HG03439 (cell line): ENCODE data around the gene LHFPL2.

Experiments used
- ATAC-seq: cut with Tn5 transposase; IDR thresholded peaks from one replicate; pipeline ENCODE4 v1.9.1; 2021; ENCODE audit warnings: mild to moderate bottlenecking, moderate library complexity; ENCODE audit not compliant: unreplicated experiment

Gene LHFPL2

GRCh38 chr5:78505860-78506259, 142.7 kb downstream of the LHFPL2 start:
- ATAC-seq = no peak

- no peak for ATAC-seq
These were observed 143.6 kb downstream of the LHFPL2 start for GRCh38 chr5:78504704-78505677.

- no peak for ATAC-seq
These were observed 144.5 kb downstream of the LHFPL2 start for GRCh38 chr5:78503958-78504653.

DNA sequence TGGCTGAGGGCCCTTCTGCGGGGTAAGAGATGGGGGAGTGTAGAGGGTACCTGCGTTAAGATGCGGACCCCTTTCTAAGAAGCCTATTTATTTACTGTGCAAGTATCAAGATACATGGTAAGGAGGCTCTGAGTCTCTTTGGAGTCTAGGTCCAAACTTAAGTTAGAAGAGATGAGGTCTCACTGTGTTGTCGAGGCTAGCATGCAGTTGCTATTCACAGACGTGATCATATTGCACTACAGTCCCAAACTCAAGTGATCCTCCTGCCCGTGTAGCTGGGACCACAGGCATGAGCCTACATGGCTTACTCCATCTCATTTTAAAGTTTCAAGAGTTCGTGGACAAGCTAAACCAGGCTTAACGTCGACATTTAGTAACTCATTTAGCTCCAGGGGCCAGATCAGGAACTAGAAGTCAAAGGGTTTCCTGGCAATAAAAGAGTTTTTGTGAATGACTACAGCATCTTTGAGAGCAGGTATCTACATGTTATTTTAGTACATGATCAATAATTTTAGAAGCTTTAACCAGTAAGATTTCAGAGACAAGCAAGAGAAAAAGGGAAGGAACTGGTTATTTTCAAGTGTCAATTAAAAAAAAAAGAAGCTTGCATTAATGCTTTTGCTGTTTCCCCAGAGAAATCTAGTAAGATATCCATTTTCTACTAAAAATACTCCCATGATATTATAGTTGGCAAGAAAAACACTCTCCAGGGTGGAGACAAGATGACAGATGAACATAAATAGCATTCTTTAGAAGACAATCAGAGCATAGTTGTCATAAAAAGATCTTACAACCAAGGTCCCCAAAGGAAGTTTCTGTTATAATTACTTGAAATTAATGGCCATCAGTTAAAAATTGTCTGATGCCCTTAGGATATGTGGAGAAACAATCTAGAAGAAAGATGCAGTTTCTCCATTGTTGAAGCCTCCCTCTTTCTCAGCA, 146.9 kb downstream of the LHFPL2 start:
- ATAC-seq = no peak

DNA sequence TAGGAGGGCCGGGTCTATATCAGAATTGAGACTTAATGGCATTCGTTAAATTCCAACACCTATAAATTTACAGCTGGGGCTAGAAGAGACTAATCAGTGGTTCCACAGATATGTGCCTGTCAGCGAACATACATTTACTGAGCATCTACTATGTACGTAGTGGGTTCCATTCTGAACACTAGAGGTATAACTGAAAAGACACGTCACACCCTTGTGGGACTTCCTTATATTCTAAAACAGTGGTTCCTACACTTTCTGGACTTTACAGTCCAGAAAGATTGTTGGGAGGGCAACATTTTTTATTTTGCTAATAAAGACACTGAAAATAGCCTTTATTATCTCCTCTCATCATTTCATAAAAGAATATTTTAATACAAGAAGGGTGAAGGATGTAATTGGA, 147.7 kb downstream of the LHFPL2 start:
- ATAC-seq = no peak

- no peak for ATAC-seq
These were observed 148.5 kb downstream of the LHFPL2 start for GRCh38 chr5:78500028-78500427.

GRCh38 chr5:78499485-78499884, 149.1 kb downstream of the LHFPL2 start:
- ATAC-seq = no peak

- no peak for ATAC-seq
These were observed 150.7 kb downstream of the LHFPL2 start for GRCh38 chr5:78497573-78498533.

GRCh38 chr5:78496373-78496772, 152.2 kb downstream of the LHFPL2 start:
- ATAC-seq = no peak

GRCh38 chr5:78495800-78496199, 152.8 kb downstream of the LHFPL2 start:
- no peak for ATAC-seq

GRCh38 chr5:78492650-78493049, 155.9 kb downstream of the LHFPL2 start:
- no peak for ATAC-seq

- ATAC-seq = no peak
These were observed 156.3 kb downstream of the LHFPL2 start for GRCh38 chr5:78492224-78492623.

DNA sequence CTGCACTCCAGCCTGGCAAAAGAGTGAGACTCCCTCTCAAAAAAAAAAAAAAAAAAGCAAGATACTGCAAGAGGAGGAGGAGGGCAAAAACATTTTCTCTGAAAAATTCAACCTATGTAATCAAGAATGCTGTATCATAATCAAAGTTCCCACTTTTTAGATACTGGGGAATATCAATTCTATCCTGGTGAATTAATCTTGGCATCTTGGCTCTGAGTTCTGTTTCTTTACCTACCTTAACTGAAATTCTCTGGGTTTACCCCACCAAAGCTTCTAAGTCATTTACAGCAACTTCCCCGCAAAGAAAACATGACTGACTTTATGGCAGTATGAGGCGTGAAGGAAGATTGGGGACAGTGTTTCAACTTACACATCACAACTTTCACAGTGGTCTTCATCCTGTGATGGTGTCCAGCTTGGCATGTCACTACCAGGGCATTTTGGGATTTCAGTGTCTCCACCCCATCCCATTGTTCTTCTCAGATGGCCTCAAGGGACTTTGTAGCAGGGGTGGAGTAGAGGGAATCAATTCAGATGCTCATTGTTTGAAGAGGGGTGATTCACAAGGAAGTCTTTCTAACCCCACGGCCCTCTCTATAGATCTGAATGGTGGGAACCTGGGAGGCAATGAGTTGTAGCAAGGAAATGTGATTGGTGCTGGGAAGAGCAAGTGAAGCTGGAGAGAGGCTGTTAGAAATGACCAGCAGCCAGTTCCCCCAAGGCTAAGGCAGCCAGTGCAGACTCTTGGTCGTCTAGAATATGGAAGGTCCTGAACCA, 157.7 kb downstream of the LHFPL2 start:
- ATAC-seq = no peak

- ATAC-seq = no peak
These were observed 160.7 kb downstream of the LHFPL2 start for GRCh38 chr5:78487846-78488245.

DNA sequence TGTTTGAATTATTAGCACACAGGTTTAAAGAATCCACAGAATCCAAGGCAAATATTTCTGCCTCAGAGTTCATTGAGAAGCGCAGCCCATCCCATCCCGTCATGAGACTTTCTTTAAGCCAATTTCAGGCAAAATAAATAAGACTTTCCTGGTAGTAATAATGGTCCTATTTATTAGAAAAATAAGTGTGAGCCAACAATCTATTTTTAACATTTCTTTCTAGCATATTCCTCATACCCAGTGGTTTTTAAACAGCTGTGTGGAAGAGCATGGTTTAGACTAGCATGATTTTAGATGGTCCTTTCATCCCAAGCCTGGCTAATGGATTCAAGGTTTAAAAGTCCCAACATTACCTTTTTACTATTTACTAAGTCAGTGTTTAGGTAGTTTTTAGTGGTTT, 162.4 kb downstream of the LHFPL2 start:
- no peak for ATAC-seq

GRCh38 chr5:78483809-78484521, 164.6 kb downstream of the LHFPL2 start:
- peak; percentile 88 for ATAC-seq

DNA sequence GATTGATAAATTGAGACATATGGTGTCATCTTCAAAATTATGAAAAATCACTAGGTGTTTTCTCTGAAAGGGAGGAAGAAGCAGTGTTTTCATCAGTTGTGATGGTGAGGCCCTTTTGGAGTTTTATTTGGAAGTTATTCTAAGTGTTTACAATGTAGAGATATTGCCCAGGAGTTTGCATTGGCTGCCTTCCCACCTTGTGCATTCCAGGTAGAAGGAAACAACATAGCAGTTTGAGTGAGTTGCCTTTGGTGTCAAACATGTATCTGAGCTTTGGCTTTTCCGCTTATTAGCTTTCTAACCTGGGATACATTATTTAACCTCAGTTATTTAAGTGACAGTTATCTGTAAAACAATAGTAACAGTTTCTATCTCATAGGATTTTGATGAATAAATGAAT, 165.6 kb downstream of the LHFPL2 start:
- no peak for ATAC-seq

- no peak for ATAC-seq
These were observed 171.8 kb downstream of the LHFPL2 start for GRCh38 chr5:78476795-78477194.
